22Rv1 (cell line): Measurements from ENCODE around the gene PIGM.

Experiments used
- CTCF ChIP-seq: fragments of 450-650 bp; IDR thresholded peaks from 2 replicates; pipeline ENCODE4 v1.5.1; 2017; ENCODE audit warnings: mild to moderate bottlenecking
- ZFX ChIP-seq: fragments of 450-650 bp; IDR thresholded peaks from 2 replicates; pipeline ENCODE4 v1.6.1; 2017; ENCODE audit warnings: antibody characterized with exemption, borderline replicate concordance

GRCh38 chr1:160056648-160057169 is 24.9 kb upstream of the PIGM start:
- TF ChIP-seq CTCF (no peak), ZFX (no peak)
